HEK293 (cell line): Measurements from ENCODE around the gene STARD13.

Experiments
- CTCF ChIA-PET: fragments of 350-600 bp; formaldehyde crosslinking; extraction: SDS; loops from one replicate; lab custom pipeline; 2021; ENCODE audit warnings: antibody characterized with exemption; lab: Yijun Ruan, JAX
- POLR2A ChIA-PET: fragments of 300-600 bp; formaldehyde crosslinking; extraction: SDS; loops from one replicate; lab custom pipeline; 2020; ENCODE audit warnings: antibody characterized with exemption, inconsistent platforms; lab: Yijun Ruan, JAX
- H3K27ac ChIP-seq: fragments of 200-500 bp; sonication (Bioruptor generic); 2 replicates; pipeline ENCODE4 v1.5.1; 2014; ENCODE audit warnings: low read depth, low read length, control low read depth, inconsistent platforms; ENCODE audit errors: extremely low read depth
- H3K36me3 ChIP-seq, 2 experiments: fragments of 200-500 bp in 1 of 2; sonication (Bioruptor generic) in 1 of 2; 1 replicate in 1 of 2; 2 replicates in 1 of 2; pipeline ENCODE4 v1.5.1; 2014 to 2017; ENCODE audit warnings: inconsistent platforms in 2 of 2, low read length in 2 of 2; ENCODE audit not compliant: control insufficient read depth in 2 of 2, insufficient read depth in 1 of 2
- H3K4me1 ChIP-seq: fragments of 200-500 bp; sonication (Bioruptor generic); 2 replicates; pipeline ENCODE4 v1.5.1; 2014; ENCODE audit warnings: mild to moderate bottlenecking, low read length, inconsistent platforms; ENCODE audit not compliant: control insufficient read depth, insufficient read depth
- H3K4me3 ChIP-seq: 2 replicates; pipeline ENCODE4 v1.5.1; 2011; ENCODE audit warnings: low read depth, mild to moderate bottlenecking, control low read depth, low read length, moderate library complexity
- H3K9me3 ChIP-seq: fragments of 200-500 bp; sonication (Bioruptor generic); 2 replicates; pipeline ENCODE4 v1.5.1; 2014; ENCODE audit warnings: low read depth, low read length, inconsistent platforms; ENCODE audit not compliant: control insufficient read depth, insufficient read depth
- GLIS2 ChIP-seq: fragments of 450-650 bp; formaldehyde crosslinking; IDR thresholded peaks from 2 replicates; pipeline ENCODE4 v1.5.1; 2016; ENCODE audit warnings: missing biosample characterization, missing genetic modification characterization
- IKZF3 ChIP-seq: fragments of 450-650 bp; IDR thresholded peaks from 2 replicates; pipeline ENCODE4 v1.5.0; 2018; ENCODE audit warnings: missing biosample characterization, mild to moderate bottlenecking, missing genetic modification characterization, moderate library complexity
- PRDM1 ChIP-seq: fragments of 450-650 bp; formaldehyde crosslinking; IDR thresholded peaks from 2 replicates; pipeline ENCODE4; 2016; ENCODE audit warnings: missing biosample characterization, missing genetic modification characterization
- SCRT2 ChIP-seq: fragments of 450-650 bp; formaldehyde crosslinking; IDR thresholded peaks from 2 replicates; pipeline ENCODE4 v1.5.1; 2016; ENCODE audit warnings: missing biosample characterization, missing genetic modification characterization
- ZFHX2 ChIP-seq: fragments of 450-650 bp; formaldehyde crosslinking; conservative IDR thresholded peaks from 2 replicates; pipeline ENCODE4 v1.5.1; 2016; ENCODE audit warnings: missing biosample characterization, missing genetic modification characterization
- ZNF114 ChIP-seq: fragments of 450-650 bp; formaldehyde crosslinking; IDR thresholded peaks from 2 replicates; pipeline ENCODE4 v1.5.0; 2017; ENCODE audit warnings: missing biosample characterization, missing genetic modification characterization
- ZNF155 ChIP-seq: fragments of 450-650 bp; formaldehyde crosslinking; IDR thresholded peaks from 2 replicates; pipeline ENCODE4 v1.5.1; 2016; ENCODE audit warnings: missing biosample characterization, missing genetic modification characterization
- ZNF266 ChIP-seq: fragments of 450-650 bp; formaldehyde crosslinking; IDR thresholded peaks from 2 replicates; pipeline ENCODE4 v1.5.1; 2016; ENCODE audit warnings: missing biosample characterization, missing genetic modification characterization, low read depth
- ZNF555 ChIP-seq: fragments of 450-650 bp; formaldehyde crosslinking; conservative IDR thresholded peaks from 2 replicates; pipeline ENCODE4 v1.5.1; 2017; ENCODE audit warnings: missing biosample characterization, mild to moderate bottlenecking, missing genetic modification characterization, inconsistent platforms
- ZNF600 ChIP-seq: fragments of 450-650 bp; formaldehyde crosslinking; IDR thresholded peaks from 2 replicates; pipeline ENCODE4 v1.5.1; 2016; ENCODE audit warnings: missing biosample characterization, missing genetic modification characterization
- ZNF624 ChIP-seq: fragments of 450-650 bp; formaldehyde crosslinking; IDR thresholded peaks from 2 replicates; pipeline ENCODE4 v1.5.1; 2017; ENCODE audit warnings: missing biosample characterization, missing genetic modification characterization
- ZNF664 ChIP-seq: fragments of 450-650 bp; formaldehyde crosslinking; IDR thresholded peaks from 2 replicates; pipeline ENCODE4 v1.5.1; 2016; ENCODE audit warnings: missing biosample characterization, missing genetic modification characterization
- ZNF776 ChIP-seq: fragments of 450-650 bp; formaldehyde crosslinking; IDR thresholded peaks from 2 replicates; pipeline ENCODE4 v1.5.0; 2017; ENCODE audit warnings: missing biosample characterization, missing genetic modification characterization, borderline replicate concordance
- ZNF843 ChIP-seq: fragments of 450-650 bp; formaldehyde crosslinking; IDR thresholded peaks from 2 replicates; pipeline ENCODE4 v1.5.1; 2016; ENCODE audit warnings: missing biosample characterization, missing genetic modification characterization
- TF ChIP-seq, protein P1 (sequence below): IDR thresholded peaks from 2 replicates; pipeline ENCODE4 v1.6.1; 2011; ENCODE audit warnings: mild to moderate bottlenecking, low read depth, low read length, borderline replicate concordance
- TF ChIP-seq, protein P2 (sequence below): fragments of 450-650 bp; formaldehyde crosslinking; IDR thresholded peaks from 2 replicates; pipeline ENCODE4; 2016; ENCODE audit warnings: missing biosample characterization, missing genetic modification characterization
- TF ChIP-seq, protein P3 (sequence below): fragments of 450-650 bp; formaldehyde crosslinking; optimal IDR thresholded peaks from 2 replicates; pipeline ENCODE3; 2016; ENCODE audit warnings: missing biosample characterization, mild to moderate bottlenecking, missing genetic modification characterization
- TF ChIP-seq, protein P4 (sequence below): fragments of 450-650 bp; formaldehyde crosslinking; IDR thresholded peaks from 2 replicates; pipeline ENCODE4 v1.5.1; 2016; ENCODE audit warnings: missing biosample characterization, missing genetic modification characterization
- TF ChIP-seq, protein P5 (sequence below): fragments of 450-650 bp; formaldehyde crosslinking; IDR thresholded peaks from 2 replicates; pipeline ENCODE4 v1.5.1; 2016; ENCODE audit warnings: missing biosample characterization, missing genetic modification characterization

The STARD13 gene

DNA sequence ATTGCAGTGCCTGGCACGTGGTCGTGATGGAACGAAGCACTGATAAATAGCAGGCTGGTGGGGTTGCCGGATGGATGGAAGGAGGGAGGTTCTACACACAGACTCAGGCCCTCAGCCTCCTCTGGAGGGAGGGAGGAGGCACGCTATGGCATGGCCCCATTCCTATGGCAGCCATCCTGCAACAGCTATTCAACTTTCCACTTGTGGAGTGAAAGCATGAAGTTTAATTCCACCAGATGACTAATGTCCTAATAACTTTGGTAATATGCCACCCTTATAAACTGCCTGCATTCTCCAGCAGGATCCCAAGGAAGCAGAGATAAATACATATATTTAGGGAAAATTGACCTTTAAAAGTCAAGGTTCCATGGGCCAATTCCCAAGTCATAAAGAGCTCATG is 176.9 kb downstream of the STARD13 start:
- H3K9me3 ChIP-seq = no peaks in the 10 kb centered on the region
- no peak overlapping the region for H3K27ac ChIP-seq
- no peak overlapping the region for H3K4me3 ChIP-seq
- no peak for TF ChIP-seq ZNF155 (tag by site-specific recombination)
- TF ChIP-seq, all 188 proteins: peak for 0
- Histone ChIP-seq H3K36me3 (peaks cover 0 to 29% of the 10 kb centered on the region in 2 experiments; a peak in 1 of 3 replicates), H3K4me1 (no peaks in the 10 kb centered on the region)
- POLR2A ChIA-PET = no interaction called here
- CTCF ChIA-PET = interaction anchor here (0.6 to 1.6 kb wide), 2 partner anchors 15 to 22 kb away, joined by 3 to 5 read pairs; no protein-coding TSS in a partner anchor

DNA sequence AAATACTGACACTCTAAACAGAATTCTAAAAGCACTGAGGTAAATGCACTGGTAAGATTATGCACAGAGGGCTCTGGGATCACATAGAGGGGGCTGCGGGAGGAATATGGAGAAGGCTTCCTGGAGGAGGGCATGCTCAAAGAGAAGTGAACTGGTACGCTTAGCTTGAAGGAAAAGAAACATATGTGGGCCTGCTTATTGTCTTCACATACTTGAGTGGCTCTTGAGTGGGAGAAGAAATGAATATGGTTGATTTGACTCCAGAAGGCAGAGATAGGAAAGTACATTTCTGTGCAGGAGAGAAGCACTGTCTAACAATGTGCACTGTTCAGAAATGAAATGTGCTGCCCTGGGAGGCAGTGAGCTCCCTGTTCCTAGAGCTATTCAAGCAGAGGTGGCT is 178.2 kb downstream of the STARD13 start:
- POLR2A ChIA-PET = no interaction called here
- no peak for TF ChIP-seq ZNF266 (tag by site-specific recombination)
- no peak for TF ChIP-seq ZNF555 (tag by site-specific recombination)
- TF ChIP-seq, protein P1, sequence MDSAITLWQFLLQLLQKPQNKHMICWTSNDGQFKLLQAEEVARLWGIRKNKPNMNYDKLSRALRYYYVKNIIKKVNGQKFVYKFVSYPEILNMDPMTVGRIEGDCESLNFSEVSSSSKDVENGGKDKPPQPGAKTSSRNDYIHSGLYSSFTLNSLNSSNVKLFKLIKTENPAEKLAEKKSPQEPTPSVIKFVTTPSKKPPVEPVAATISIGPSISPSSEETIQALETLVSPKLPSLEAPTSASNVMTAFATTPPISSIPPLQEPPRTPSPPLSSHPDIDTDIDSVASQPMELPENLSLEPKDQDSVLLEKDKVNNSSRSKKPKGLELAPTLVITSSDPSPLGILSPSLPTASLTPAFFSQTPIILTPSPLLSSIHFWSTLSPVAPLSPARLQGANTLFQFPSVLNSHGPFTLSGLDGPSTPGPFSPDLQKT = no peak
- no peak for TF ChIP-seq ZNF114 (tag by site-specific recombination)
- TF ChIP-seq ZNF664 (tag by site-specific recombination) = no peak
- TF ChIP-seq ZNF155 (tag by site-specific recombination) = no peak
- TF ChIP-seq, protein P2, sequence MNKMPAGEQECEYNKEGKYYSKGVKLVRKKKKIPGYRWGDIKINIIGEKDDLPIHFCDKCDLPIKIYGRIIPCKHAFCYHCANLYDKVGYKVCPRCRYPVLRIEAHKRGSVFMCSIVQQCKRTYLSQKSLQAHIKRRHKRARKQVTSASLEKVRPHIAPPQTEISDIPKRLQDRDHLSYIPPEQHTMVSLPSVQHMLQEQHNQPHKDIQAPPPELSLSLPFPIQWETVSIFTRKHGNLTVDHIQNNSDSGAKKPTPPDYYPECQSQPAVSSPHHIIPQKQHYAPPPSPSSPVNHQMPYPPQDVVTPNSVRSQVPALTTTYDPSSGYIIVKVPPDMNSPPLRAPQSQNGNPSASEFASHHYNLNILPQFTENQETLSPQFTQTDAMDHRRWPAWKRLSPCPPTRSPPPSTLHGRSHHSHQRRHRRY (tag by site-specific recombination) = no peak
- no peak for TF ChIP-seq ZNF600 (tag by site-specific recombination)
- TF ChIP-seq ZFHX2 (tag by site-specific recombination) = no peak
- no peak for TF ChIP-seq ZNF843 (tag by site-specific recombination)
- TF ChIP-seq SCRT2 (tag by site-specific recombination) = no peak
- TF ChIP-seq, protein P3, sequence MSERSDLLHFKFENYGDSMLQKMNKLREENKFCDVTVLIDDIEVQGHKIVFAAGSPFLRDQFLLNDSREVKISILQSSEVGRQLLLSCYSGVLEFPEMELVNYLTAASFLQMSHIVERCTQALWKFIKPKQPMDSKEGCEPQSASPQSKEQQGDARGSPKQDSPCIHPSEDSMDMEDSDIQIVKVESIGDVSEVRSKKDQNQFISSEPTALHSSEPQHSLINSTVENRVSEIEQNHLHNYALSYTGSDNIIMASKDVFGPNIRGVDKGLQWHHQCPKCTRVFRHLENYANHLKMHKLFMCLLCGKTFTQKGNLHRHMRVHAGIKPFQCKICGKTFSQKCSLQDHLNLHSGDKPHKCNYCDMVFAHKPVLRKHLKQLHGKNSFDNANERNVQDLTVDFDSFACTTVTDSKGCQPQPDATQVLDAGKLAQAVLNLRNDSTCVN (tag by site-specific recombination) = no peak
- TF ChIP-seq PRDM1 = no peak
- no peak for TF ChIP-seq GLIS2 (tag by site-specific recombination)
- CTCF ChIA-PET = interaction anchor here (0.6 kb wide), 1 partner anchor 862 kb away, joined by 3 read pairs; no protein-coding TSS in a partner anchor
- no peak overlapping the region for H3K27ac ChIP-seq
- peaks cover 0 to 25% of the 10 kb centered on the region in 2 experiments; a peak in 1 of 3 replicates for H3K36me3 ChIP-seq
- no peak overlapping the region for H3K4me3 ChIP-seq
- no peaks in the 10 kb centered on the region for H3K4me1 ChIP-seq
- no peaks in the 10 kb centered on the region for H3K9me3 ChIP-seq

DNA sequence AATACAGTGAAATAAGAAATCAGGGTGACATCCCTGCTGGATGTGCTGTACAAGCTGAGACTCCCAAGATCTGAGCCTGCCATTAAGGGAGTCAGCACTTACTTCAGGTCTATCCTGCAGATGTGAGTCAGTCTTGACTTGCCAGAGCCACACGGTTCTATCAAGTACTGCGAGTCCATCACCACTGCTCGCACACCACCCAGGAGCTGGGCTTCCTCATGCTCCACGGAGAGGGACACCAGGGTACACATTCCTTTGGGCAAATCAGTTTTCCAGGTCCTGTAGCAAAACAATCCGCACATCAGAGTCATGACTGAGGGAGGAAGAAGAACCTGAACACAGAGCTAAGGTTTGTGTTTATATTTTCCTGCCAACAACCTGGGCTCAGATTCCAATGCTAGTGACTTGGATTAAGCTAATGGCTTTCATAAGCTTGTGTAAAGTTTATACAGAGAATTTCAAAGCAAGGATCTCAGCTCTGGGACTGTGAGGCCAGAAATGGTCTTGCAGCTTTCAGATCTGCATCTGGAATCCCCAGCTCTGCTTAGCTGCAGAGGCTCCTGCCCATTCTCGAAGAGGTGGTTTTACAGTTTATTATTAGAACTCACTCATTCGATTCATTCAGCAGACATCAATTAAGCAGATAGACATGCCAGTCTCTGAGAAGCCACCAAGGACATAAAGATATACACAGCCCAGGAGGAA is 178.7 kb downstream of the STARD13 start:
- no peak overlapping the region for H3K4me3 ChIP-seq

More for the DNA sequence above, 178.7 kb downstream of the STARD13 start:
- POLR2A ChIA-PET = no interaction called here
- no peaks in the 10 kb centered on the region for H3K4me1 ChIP-seq
- TF ChIP-seq, protein P4, sequence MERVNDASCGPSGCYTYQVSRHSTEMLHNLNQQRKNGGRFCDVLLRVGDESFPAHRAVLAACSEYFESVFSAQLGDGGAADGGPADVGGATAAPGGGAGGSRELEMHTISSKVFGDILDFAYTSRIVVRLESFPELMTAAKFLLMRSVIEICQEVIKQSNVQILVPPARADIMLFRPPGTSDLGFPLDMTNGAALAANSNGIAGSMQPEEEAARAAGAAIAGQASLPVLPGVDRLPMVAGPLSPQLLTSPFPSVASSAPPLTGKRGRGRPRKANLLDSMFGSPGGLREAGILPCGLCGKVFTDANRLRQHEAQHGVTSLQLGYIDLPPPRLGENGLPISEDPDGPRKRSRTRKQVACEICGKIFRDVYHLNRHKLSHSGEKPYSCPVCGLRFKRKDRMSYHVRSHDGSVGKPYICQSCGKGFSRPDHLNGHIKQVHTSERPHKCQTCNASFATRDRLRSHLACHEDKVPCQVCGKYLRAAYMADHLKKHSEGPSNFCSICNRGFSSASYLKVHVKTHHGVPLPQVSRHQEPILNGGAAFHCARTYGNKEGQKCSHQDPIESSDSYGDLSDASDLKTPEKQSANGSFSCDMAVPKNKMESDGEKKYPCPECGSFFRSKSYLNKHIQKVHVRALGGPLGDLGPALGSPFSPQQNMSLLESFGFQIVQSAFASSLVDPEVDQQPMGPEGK (tag by site-specific recombination) = no peak
- no peak for TF ChIP-seq ZNF776 (tag by site-specific recombination)
- no peak for TF ChIP-seq IKZF3
- TF ChIP-seq SCRT2 (tag by site-specific recombination) = no peak
- no peak for TF ChIP-seq ZNF624 (tag by site-specific recombination)
- TF ChIP-seq, protein P5, sequence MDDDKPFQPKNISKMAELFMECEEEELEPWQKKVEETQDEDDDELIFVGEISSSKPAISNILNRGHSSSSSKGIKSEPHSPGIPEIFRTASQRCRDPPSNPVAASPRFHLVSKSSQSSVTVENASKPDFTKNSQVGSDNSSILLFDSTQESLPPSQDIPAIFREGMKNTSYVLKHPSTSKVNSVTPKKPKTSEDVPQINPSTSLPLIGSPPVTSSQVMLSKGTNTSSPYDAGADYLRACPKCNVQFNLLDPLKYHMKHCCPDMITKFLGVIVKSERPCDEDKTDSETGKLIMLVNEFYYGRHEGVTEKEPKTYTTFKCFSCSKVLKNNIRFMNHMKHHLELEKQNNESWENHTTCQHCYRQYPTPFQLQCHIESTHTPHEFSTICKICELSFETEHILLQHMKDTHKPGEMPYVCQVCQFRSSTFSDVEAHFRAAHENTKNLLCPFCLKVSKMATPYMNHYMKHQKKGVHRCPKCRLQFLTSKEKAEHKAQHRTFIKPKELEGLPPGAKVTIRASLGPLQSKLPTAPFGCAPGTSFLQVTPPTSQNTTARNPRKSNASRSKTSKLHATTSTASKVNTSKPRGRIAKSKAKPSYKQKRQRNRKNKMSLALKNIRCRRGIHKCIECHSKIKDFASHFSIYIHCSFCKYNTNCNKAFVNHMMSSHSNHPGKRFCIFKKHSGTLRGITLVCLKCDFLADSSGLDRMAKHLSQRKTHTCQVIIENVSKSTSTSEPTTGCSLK (tag by site-specific recombination) = no peak
- H3K9me3 ChIP-seq = no peaks in the 10 kb centered on the region
- H3K27ac ChIP-seq = no peak overlapping the region
- CTCF ChIA-PET = interaction anchor here (0.6 kb wide), 1 partner anchor 861 kb away, joined by 3 read pairs; no protein-coding TSS in a partner anchor
- peaks cover 0 to 25% of the 10 kb centered on the region in 2 experiments; a peak in 1 of 3 replicates for H3K36me3 ChIP-seq
